Urinary bladder (tissue), 4 donors: Measurements from ENCODE around the gene HMGN4. TPM values are rescaled to one million over a fixed set of nuclear protein-coding genes. Genes with fewer than 3 reads are reported as not detected.

Experiments
- DNase-seq: peaks from one replicate; pipeline ENCODE4 v3.0.0-alpha.2; 2015; ENCODE audit errors: extremely low spot score
- H3K27ac ChIP-seq: one replicate; pipeline ENCODE4 v1.5.1; 2013; ENCODE audit warnings: low read depth, mild to moderate bottlenecking, moderate library complexity
- H3K36me3 ChIP-seq: one replicate; pipeline ENCODE4 v1.6.1; 2013; ENCODE audit warnings: mild to moderate bottlenecking, moderate library complexity; ENCODE audit not compliant: insufficient read depth
- H3K4me1 ChIP-seq: one replicate; pipeline ENCODE4 v1.6.1; 2013; ENCODE audit warnings: mild to moderate bottlenecking, moderate library complexity; ENCODE audit not compliant: insufficient read depth
- H3K4me3 ChIP-seq: one replicate; pipeline ENCODE4 v1.5.1; 2013; ENCODE audit warnings: low read depth, low read length
- WGBS: extraction: QIAGEN DNeasy Blood & Tissue Kit; methylation state at CpG from one replicate; pipeline ENCODE4 v1.1.7; 2013; 5-methylcytosine and 5-hydroxymethylcytosine counted together
- polyA plus RNA-seq: library from polyadenylated mRNA; stranded (reverse); fragments of 200-250 nt; gene quantifications from one replicate; pipeline ENCODE4 v1.2.3, GENCODE V29; 2013
- total RNA-seq: library from RNA; depleted of rRNA; stranded (reverse); fragments of >200 nt; gene quantifications from one replicate; pipeline ENCODE4 v1.2.3, GENCODE V29; 2014
- donor health status: healthy with polysubstance abuse.
- donor health status: healthy.

The HMGN4 gene
- total and polyA plus RNA-seq, 2 donors, result 71.5 to 90.7 TPM

DNA sequence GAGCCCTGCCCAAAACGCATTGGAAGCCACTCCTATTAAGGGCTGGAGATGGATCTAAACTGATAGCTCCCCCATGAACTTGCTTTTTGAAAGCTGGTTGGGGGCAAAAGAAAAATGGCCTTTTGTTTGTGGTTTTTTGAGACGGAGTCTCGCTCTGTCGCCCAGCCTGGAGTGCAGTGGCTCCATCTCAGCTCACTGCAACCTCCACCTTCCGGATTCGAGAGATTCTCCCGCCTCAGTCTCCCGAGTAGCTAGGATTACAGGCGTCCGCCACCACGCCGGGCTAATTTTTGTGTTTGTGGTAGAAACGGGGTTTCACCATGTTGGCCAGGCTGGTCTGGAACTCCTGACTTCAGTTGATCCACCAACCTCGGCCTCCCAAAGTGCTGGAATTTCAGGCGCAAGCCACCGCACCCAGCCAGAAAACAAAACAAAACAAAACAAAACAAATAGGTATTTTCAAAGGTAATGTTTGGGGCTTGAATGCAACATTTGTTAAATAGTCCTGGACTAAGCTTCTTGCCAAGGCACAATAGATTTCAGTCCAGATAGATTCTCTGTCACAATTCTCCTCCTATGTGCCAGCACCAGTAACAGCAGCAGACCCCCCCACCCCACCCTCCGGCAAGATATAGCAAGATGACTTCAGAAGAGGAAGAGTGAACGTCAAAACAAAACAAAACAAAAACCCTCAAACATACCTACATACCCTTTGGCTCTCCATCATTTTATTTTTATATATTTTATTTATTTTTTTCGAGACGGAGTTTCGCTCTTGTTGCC lies 32.1 kb downstream of the HMGN4 start:
- WGBS, result 79% methylated on average over 21 of the region's 21 CpGs
- Histone ChIP-seq H3K4me3 (no peak overlapping the region), H3K36me3 (no peaks in the 10 kb centered on the region), H3K27ac (no peak overlapping the region), H3K4me1 (no peaks in the 10 kb centered on the region)
- DNase-seq, result no peak

GRCh38 chr6:26571592-26572296 lies 33.6 kb downstream of the HMGN4 start:
- Histone ChIP-seq H3K4me1 (no peaks in the 10 kb centered on the region), H3K27ac (no peak overlapping the region), H3K36me3 (no peaks in the 10 kb centered on the region), H3K4me3 (peak overlapping the region; percentile 16)
- no peak for DNase-seq
- 5% methylated on average over 24 of the region's 24 CpGs for WGBS

DNA sequence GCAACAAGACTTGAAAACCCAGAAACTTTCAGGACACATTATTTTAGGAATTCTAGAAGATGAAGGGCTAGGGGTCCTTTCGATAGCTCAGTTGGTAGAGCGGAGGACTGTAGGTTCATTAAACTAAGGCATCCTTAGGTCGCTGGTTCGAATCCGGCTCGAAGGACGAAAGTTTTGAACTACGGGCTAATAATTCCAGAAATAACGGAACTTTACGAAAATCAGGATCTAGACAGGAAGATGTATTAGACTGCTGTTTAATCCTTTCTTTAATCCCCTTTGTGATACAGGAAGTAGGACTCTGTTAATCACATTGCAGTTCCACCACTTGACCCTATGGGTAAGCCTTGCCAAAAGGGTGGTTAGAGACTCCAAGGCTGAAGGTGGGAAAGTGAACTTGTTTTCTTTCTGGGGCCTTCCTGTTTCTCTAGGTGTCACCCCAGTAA lies 37.4 kb downstream of the HMGN4 start:
- H3K4me3 ChIP-seq, result no peak overlapping the region
- H3K27ac ChIP-seq, result no peak overlapping the region
- no peaks in the 10 kb centered on the region for H3K36me3 ChIP-seq
- WGBS, result 51% methylated on average over 10 of the region's 10 CpGs
- no peak for DNase-seq
- H3K4me1 ChIP-seq, result no peaks in the 10 kb centered on the region

GRCh38 chr6:26576407-26576843 lies 38.3 kb downstream of the HMGN4 start:
- DNase-seq, result no peak
- H3K27ac ChIP-seq, result no peak overlapping the region
- no peak overlapping the region for H3K4me3 ChIP-seq
- H3K4me1 ChIP-seq, result no peaks in the 10 kb centered on the region
- H3K36me3 ChIP-seq, result no peaks in the 10 kb centered on the region
- WGBS, result 42% methylated on average over 7 of the region's 7 CpGs

DNA sequence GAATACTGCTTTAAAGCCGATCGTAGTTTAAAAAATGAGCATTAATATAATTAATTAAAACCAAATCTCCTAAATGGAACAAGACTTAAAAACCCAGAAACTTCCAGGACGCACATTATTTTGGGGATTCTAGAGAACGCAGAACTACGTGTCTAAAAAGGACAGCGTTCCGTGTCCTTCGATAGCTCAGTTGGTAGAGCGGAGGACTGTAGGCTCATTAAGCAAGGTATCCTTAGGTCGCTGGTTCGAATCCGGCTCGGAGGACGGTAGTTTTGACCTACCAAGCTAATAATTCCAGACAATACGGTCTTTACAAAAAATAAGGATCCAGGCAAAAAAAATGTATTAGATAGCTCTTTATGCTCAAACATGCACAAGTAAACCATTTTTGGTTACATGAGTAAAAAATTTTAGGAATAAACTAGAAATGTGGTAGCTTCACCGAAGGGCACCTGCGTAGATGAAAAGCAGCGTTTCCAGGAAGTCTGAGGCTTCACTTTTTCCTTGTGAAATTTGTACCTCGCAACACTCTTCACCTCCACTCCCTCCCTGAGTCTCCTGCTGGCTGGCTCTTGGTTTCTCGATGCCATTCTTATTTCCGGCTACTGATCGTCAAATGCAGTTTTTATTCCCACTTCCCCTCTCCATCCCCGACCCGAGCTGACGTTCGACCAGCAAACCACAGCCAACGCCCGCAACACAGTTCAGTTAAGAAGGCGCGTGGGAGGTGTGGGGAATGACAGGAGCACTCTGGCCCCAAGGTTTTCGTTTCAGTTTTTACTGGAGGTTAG lies 39.0 kb downstream of the HMGN4 start:
- no peaks in the 10 kb centered on the region for H3K4me1 ChIP-seq
- 4% methylated on average over 31 of the region's 31 CpGs for WGBS
- no peak overlapping the region for H3K4me3 ChIP-seq
- no peak for DNase-seq
- no peak overlapping the region for H3K27ac ChIP-seq
- no peaks in the 10 kb centered on the region for H3K36me3 ChIP-seq

DNA sequence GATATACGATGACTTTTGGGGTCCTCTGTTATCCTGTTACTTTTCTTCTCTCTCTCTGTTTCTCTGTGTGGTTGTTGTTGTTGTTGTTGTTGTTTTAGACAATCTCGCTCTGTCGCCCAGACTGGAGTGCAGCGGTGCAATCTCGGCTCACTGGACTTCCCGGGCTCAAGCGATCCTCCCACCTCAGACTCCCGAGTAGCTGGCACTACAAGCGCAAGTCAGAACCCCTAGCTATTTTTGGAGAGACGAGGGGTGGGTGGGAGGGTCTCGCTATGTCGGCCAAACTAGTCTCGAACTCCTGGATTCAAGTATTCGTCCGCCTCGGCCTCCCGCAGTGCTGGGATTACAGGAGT lies 39.5 kb downstream of the HMGN4 start:
- Histone ChIP-seq H3K4me3 (no peak overlapping the region), H3K27ac (no peak overlapping the region), H3K4me1 (no peaks in the 10 kb centered on the region), H3K36me3 (no peaks in the 10 kb centered on the region)
- no peak for DNase-seq
- WGBS, result 12% methylated on average over 17 of the region's 17 CpGs

GRCh38 chr6:26578279-26578678 lies 40.1 kb downstream of the HMGN4 start:
- no peak overlapping the region for H3K4me3 ChIP-seq
- no peaks in the 10 kb centered on the region for H3K36me3 ChIP-seq
- WGBS, result 88% methylated on average over 6 of the region's 6 CpGs
- no peak for DNase-seq
- H3K4me1 ChIP-seq, result no peaks in the 10 kb centered on the region
- H3K27ac ChIP-seq, result no peak overlapping the region

GRCh38 chr6:26578741-26579140 lies 40.6 kb downstream of the HMGN4 start:
- Histone ChIP-seq H3K36me3 (no peaks in the 10 kb centered on the region), H3K4me3 (no peak overlapping the region), H3K27ac (no peak overlapping the region), H3K4me1 (no peaks in the 10 kb centered on the region)
- WGBS, result 95% methylated on average over 1 of the region's 1 CpG
- DNase-seq, result no peak

DNA sequence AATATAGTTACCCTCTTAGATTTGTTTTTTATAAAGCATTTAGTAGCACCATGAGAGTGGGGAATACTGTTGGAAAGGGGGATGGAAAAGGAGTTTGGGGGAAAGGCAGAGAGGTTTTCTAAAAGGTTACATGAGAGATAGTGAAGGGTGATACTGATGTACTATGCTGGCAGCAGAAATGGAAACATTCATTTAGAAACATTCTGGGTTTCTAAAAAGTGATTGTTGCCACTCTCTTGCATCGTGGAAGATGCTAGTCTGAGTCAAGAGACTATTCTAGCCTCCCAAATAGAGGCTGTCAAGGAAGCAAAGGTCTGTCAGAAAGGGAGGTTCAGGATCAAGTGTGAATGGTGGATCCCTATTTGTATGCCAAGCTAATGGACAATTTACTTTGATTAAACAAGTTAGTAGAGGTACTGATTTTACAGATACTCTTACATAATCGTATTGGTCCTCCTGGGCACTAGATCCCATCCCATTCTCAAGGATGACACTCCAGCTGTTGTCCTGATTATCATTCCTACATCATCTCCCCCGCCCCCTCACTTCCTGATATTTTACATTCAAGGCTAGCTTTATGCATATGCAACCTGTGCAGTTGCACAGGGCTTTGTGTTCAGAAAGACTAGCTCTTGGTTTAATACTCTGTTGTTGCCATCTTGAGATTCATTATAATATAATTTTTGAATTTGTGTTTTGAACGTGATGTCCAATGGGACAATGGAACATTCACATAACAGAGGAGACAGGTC lies 43.2 kb downstream of the HMGN4 start:
- H3K4me3 ChIP-seq, result no peak overlapping the region
- H3K4me1 ChIP-seq, result no peaks in the 10 kb centered on the region
- no peaks in the 10 kb centered on the region for H3K36me3 ChIP-seq
- WGBS, result 61% methylated on average over 4 of the region's 4 CpGs
- no peak for DNase-seq
- no peak overlapping the region for H3K27ac ChIP-seq

DNA sequence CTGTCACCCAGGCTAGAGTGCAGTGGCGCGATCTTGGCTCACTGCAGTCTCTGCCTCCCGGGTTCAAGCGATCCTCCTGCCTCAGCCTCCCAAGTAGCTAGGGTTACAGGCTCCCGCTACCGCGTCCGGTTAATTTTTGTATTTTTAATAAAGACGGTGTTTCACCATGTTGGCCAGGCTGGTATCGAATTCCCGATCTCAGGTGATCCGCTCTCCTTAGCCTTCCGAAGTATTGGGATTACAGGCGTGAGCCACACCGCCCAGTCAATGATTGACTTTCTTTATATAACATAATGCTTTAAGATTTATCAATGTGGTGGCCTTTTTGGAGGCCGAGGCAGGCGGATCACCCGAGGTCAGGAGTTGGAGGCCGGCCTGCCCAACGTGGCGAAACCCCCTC lies 50.8 kb downstream of the HMGN4 start:
- Histone ChIP-seq H3K4me1 (no peaks in the 10 kb centered on the region), H3K4me3 (no peak overlapping the region), H3K27ac (no peak overlapping the region), H3K36me3 (no peaks in the 10 kb centered on the region)
- 92% methylated on average over 21 of the region's 21 CpGs for WGBS
- DNase-seq, result no peak

GRCh38 chr6:26592649-26593048 lies 54.5 kb downstream of the HMGN4 start:
- Histone ChIP-seq H3K4me1 (peaks cover under 1% of the 10 kb centered on the region), H3K4me3 (no peak overlapping the region), H3K36me3 (no peaks in the 10 kb centered on the region), H3K27ac (no peak overlapping the region)
- WGBS, result 55% methylated on average over 4 of the region's 4 CpGs
- DNase-seq, result no peak

GRCh38 chr6:26593278-26594130 lies 55.3 kb downstream of the HMGN4 start:
- H3K4me1 ChIP-seq, result peaks cover 2% of the 10 kb centered on the region
- H3K36me3 ChIP-seq, result no peaks in the 10 kb centered on the region
- no peak overlapping the region for H3K4me3 ChIP-seq
- WGBS, result 32% methylated on average over 20 of the region's 20 CpGs
- no peak for DNase-seq
- H3K27ac ChIP-seq, result no peak overlapping the region
